G401 (cell line): ENCODE results near the gene MYOG. TPM values are rescaled to one million over a fixed set of nuclear protein-coding genes. Genes with fewer than 3 reads are reported as not detected.

ENCODE experiments used
- DNase-seq: peaks from one replicate; pipeline ENCODE4 v3.0.0-alpha.2; 2015; ENCODE audit warnings: low spot score
- in situ Hi-C: cut with HindIII; loops from 2 replicates; pipeline ENCODE4 v1.10.0; 2016; ENCODE audit warnings: low sequenced_read_pairs, mixed read lengths
- total RNA-seq: library from RNA; depleted of rRNA; stranded (reverse); fragments of >200 nt; shearing (Covaris generic); gene quantifications from 2 replicates; pipeline ENCODE4 v1.2.3, GENCODE V29; 2014

Gene MYOG
- total RNA-seq, 1 experiment from 2014 or later: not detected

DNA sequence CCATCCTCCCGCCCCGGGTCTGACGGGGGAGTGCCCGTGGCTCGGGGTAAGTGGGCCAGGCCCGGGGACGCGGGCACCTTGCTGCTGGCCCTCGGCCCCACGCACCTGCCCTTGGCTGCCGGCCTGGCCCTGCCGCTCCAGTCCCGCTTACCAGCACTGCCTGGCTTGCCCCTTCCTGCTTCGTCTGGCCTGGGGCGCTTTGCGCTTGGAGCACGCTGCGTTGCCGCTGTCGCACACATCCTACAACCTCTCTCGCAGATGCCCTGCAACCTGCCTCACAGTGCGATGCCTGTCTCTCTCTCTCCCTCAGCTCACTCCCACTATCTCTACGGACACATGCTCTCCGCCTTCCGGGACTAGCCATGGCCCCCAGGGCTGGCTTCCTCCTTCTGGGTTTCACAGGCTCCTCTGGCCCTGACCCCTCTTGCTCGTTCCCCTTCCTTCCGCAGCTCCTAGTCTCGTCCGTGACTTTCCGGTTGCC is 9.7 kb downstream of the MYOG start:
- peak; percentile 58 for DNase-seq
- in situ Hi-C loops: no loop called here

DNA sequence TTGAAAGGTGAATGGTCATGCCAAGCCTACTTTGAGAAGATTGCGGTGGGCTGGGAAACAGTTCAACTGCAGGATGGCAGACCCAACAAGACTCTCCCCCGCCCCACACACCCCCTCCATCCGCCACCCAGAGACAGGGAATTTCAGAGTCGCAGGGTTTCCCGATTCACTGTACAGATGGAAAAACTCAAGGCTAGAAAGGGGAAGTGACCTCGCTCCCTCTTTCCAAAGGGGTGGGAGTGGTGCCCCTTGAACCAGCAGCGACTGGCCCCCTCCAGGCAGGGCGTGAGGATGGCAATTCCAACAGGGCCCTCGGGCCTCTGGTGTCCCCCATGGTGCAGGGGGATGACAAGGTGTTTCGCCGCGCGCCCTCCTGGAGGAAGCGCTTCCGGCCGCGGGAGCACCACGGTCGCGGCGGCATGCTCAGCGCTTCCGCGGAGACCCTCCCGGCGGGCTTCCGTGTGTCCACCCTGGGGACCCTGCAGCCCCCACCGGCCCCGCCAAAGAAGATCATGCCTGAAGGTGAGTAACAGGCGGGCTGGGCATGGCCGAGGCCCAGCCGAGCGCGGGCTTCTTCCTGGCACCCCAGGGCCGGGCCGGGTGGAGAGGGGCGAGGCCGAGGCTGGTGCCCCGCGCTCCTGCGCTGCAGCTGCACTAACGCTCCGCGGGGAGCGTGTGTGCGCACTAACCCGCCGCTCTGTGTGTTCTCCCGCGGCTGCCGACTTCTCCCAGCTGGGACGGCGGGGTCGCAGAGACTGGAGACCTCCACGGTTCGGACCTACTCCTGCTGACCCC is 10.4 kb downstream of the MYOG start:
- in situ Hi-C loops: no loop called here

DNA sequence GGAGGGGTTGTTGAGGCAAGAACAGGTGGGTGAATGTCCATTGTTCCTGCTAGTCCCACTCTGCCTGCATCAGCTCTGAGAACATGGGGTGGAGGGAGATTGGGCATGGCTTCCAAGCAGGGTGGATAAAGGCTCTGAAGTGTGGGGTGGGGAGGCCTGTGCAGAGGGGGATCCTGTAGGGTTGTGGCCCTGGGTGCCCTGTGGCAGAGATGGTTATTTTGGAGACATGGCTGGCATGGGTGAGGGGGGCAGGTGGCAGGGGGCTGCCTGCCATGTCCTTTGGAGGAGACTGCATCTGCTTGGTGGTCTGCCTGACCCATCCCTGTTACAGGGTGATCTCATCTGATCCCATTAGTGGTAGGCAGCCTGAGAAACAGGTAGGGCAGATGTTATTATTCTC is 11.2 kb downstream of the MYOG start:
- in situ Hi-C loops: no loop called here
- no peak for DNase-seq

More for the DNA sequence above, 10.4 kb downstream of the MYOG start:
- no peak for DNase-seq

DNA sequence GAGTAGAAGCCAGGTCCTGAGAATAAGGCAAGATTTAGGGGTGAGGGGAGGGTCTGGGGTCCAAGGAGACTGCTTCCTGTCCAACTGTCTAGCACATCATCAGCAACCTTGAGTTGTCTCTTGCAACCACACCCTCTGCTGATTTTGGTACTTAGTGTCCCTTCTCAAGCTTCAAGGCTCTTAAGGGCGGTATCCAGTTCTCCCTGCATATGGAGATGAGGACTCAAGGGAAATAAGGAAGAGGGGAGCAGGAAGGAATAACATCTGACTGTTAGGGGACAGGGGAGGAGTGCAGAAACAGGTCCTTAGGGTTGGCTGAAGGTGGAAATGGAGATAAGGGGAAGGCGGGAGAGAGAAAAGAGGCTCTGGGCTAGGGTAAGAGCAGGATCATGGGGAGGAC is 12.3 kb downstream of the MYOG start:
- in situ Hi-C loops: no loop called here
- DNase-seq: no peak

DNA sequence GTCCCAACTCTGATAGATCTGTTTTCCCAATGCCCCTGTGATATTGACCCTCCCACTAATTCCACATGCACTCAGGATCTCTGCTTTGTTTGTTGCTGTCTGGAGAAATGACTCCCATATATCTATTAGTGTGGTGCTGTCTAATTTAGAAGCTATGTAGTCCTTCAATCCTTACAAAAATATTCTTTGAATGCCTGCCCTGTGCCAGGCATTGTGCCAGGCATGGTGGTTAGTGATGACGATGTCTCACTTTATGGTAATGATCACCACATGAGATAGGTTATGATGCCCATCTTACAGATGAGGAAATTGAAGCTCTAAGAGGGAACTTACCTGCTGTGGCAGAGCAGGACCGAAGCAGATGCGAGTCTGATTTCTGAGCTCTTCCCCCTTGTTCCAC is 12.9 kb downstream of the MYOG start:
- in situ Hi-C loops: no loop called here
- DNase-seq: no peak

DNA sequence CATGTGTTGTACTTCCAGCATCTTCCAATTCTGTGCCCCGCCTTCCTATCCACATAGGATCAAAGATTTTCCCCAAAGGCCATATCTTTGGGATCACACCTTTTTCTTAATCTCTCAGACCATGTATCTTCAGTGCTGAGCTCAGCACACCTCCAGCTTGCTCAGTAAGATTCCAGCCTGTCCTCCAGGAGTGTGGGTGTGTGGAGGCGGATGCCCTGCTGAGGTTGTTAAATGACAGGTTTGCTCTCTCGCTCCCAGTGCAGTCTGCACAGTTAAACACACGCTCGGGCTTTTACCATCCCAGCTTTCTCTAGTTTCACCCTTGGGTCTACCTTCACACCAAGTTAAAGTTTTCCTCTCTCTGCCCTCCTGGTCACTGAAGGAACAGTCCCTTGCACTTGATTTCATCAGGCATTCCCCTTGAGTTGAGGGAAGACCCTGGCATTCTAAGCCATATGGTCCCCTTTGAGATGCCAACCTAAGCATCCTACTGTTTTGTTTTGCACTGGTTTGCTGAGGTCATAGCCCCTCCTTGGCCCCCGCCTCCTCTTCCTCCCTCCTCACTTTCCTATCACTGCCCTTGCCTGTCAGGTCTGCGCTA is 13.7 kb downstream of the MYOG start:
- no peak for DNase-seq
- in situ Hi-C loops: no loop called here

DNA sequence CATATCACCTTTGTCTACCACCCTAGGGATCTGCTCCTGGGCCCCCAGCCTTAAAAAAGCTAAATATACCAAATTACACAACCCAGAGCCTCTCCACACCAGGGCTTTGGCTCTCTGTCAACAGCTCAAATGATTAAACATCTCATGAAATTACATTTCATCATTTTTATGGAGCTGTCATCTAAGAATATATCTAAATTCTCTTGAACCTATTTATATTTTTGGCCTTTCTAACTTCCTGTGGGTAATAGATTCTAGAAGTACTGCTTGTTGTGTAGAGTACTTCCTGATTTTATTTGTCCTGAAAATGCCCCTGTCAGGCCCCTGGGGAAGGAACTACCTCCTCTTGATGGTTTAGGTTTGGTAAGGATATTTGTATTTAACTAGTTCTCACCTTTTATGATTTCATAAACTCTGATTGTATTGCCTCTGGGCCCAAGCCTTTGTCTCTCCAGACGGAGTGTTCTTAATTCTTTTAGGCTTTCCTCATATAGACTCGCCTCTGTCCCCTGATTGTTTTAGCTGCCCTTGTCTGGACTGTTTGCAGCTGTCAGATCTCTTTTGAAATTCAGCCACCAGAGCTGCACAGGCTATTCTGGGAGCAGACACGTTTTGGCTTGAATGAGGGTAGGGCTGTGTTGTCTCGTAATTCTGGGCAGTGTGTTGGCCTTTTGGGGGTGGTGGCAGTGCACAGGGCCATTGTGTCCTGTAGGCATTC is 16.6 kb downstream of the MYOG start:
- in situ Hi-C loops: no loop called here
- no peak for DNase-seq

DNA sequence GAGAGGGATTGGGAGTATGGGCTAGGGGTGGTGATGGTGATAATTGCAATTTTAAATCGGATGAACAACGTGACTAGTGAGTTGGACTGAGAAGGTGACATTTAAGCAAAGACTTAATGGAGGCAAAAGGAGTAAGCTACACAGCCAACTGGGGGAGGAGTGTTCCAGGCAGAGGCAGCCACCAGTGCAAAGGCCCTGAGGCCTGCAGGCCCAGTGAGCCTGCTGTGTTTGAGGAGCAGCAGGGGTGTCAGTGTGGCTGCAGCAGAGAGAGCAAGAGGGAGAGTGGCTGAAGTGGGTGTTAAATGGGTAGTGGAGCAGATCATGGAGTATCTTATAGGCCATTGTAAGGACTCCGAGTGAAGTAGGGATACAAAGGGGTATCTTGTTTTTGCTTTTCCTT is 18.8 kb downstream of the MYOG start:
- in situ Hi-C loops: no loop called here
- no peak for DNase-seq

DNA sequence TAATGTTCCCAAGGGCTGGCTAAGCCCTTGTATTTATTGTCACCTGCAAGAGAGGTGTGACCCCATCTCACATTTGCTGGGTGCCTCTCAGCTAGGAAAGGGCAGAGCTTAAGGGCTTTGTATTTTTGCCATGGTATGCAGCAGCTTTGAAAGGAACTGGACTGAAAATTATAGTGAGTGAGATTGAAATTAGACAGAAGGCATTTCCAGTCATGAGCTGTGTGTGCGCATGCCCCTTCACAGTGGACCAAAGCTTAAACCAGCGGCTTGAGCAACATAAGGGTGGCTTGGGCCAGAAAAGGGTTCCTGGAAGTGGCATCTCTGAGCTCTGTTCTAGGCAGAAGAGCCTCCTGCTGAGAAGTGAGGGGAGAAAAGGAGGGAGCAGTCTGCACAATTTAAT is 19.8 kb downstream of the MYOG start:
- in situ Hi-C loops: no loop called here
- DNase-seq: no peak

DNA sequence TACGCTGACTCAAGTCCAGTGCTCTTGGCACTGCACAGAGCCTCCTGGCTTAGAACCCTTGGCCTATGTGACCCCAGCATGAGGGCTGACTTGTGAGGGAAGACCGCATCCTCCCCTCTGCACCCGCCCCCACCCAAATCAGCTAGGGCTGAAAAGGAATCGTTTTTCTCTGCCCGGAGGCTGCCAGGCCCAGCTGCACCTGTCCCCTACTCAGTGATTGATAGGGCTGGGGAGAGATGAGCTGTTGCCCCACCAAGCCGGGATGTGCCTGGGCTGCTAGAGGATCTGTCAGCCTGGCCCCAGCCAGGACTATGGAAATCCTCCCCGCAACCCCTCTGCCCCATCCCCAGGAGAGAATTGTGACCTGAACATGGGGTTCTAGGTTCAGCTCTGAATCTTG is 20.6 kb downstream of the MYOG start:
- in situ Hi-C loops: no loop called here
- DNase-seq: no peak

DNA sequence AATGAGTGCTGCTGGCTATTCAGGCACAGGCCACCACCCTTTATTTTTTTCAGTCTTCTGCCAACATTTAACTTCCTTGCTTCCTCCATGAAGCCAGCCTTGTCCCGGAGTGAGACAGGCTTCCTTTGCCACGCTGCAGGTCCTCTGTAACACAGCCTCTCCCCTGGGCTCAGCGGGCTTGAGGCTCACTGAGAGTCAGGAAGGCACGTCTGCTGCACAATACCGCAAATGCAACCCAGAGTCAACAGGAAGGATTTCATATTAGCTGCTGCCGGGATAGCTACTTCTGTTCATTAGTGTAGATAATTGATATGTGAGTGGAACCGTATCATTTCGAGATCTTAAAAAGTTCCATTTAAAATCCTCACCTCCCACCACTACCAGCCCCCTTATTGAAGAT is 22.5 kb downstream of the MYOG start:
- in situ Hi-C loops: no loop called here
- no peak for DNase-seq

DNA sequence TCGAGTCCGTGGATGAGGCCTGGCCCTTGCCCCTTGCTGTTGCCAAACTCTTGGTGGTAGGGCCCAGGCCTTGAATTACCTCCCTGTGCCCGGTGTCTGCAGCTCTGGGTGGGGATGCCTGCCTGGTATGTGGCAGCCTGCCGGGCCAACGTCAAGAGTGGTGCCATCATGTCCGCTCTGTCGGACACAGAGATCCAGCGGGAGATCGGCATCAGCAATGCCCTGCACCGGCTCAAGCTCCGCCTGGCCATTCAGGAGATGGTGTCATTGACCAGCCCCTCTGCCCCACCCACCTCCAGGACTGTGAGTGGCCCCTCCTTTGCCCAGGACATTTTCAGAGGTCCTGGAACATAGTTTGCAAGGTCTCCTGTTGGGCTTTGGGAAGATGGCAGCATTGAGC is 25.7 kb downstream of the MYOG start:
- in situ Hi-C loops: no loop called here
- DNase-seq: no peak

DNA sequence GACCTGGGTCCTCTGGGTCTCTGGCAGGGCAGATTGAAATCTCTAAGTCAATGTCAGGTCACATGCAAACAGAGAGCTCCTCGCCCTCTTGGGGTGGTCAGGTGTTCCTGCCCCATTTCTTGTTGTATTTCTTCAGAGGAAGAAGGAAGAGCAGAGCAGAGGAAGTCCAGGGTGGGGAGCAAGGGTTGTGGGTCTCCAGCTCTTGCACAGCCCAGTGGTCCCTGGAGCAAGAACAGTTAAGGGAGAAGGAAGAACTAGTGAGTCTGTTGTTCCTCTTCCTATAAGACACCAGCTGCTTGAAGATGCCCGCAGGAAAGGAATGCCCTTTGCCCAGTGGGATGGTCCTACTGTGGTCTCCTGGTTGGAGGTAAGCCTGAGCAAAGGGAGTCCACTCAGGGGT is 26.3 kb downstream of the MYOG start:
- no peak for DNase-seq
- in situ Hi-C loops: no loop called here

DNA sequence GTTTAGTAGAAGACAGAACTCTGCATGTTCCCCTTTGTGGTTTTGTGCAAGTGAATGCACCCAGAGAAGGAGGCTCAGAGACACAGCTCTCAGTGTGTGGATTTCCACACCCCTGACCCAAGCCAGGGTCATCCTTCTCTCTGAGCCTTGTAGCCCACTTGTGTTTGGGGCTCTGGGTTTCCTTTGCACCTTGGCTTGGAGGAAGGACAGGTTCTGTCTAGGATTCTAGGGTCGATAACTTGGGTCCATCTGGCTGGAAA is 27.2 kb downstream of the MYOG start:
- in situ Hi-C loops: no loop called here
- DNase-seq: no peak

DNA sequence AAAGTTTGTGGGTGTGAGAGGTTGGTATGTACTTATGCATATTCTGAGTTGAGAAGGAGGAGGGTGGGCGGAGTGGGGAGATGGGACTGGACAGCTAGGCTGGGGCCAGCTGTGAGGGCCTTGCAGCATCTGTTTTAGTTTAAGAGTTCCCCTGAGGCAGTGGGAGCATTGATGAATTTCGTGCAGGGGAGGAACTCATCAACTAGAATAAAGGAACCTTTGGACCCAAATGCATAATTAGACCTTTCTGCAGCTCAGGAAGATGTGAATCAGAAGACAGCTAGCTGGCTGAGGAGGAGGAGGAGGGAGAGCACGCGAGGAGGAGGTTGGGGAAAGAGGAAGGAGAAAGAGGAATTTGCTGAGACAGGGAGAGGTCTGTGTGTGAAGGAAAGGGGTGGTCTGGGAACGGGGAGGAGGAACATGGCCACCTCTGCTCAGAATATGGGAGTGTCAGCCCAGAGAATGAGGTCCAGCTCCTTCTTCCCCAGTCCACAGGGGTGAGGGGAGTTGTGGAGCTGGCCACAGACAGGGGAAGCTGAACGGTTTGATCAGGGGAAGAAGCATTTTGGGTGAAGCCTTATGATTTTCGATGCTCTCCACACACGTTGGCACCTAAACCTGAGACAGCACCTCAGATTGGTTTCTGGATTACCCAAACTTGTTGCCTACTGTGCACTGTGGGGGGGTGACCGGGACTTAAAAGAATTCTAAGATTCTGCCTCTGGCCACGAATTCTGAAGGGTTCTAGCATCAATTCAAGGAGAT is 27.7 kb downstream of the MYOG start:
- DNase-seq: no peak
- in situ Hi-C loops: no loop called here

DNA sequence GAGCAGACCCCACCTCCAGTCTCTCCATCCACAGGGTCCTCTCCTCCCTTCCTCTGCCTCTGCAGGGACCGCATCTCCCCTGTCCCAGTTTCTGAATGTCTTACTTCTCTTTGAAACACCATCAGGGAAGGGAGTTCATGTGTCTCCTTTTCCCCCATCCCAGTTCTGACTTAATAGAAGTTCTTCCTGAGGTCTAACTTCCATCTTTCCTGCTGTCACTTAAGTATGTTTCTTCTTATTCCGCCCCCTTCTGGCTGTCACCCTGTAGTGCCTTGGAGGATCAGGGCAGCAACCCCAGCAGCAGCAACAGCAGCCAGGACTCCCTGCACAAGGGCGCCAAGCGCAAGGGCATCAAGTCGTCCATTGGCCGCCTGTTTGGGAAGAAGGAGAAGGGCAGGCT is 29.3 kb downstream of the MYOG start:
- in situ Hi-C loops: no loop called here
- no peak for DNase-seq

DNA sequence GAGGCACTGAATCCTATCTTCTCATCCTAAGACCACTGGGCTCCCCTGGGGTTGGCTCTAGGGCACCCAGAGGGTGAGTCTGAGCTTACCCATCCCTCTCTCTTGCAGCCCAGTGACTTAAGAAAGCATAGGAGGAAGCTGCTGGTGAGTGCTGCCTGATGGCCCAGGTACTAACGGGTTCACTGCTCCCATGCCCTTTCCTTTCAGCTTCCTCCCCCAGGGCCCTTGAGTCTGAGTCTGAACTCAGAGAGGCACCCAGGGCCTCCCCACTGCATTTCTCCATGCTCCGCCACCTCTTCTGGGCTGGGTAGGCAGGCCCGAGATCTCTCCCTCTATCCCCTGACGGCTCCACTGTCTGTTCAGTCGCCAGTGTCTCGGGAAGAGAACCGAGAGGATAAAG is 29.8 kb downstream of the MYOG start:
- in situ Hi-C loops: no loop called here
- no peak for DNase-seq

DNA sequence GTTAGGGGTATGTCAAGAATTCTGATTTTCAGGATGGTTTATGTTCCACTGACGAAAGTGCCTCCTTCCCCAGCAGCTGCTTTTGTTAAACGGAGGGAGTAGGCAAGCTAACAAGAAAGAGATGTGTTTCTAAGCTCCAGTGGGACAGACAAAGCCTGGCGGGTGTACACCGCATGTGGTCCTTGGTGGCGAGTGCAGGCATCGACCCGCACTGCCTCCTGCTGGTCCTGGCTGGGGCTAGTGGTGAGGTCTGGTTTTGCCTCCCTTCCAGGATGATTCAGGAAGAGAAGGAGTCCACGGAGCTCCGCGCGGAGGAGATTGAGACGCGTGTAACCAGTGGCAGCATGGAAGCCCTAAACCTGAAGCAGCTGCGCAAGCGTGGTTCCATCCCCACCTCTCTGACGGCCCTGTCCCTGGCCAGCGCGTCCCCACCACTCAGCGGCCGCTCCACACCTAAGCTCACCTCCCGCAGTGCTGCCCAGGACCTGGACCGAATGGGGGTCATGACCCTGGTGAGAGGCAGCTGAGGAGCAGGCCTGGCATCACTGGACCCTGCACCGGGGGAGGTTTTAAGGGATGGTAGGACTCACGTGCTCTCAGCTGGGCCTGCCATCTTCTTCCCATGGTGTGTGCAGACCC is 30.5 kb downstream of the MYOG start:
- in situ Hi-C loops: no loop called here
- no peak for DNase-seq

DNA sequence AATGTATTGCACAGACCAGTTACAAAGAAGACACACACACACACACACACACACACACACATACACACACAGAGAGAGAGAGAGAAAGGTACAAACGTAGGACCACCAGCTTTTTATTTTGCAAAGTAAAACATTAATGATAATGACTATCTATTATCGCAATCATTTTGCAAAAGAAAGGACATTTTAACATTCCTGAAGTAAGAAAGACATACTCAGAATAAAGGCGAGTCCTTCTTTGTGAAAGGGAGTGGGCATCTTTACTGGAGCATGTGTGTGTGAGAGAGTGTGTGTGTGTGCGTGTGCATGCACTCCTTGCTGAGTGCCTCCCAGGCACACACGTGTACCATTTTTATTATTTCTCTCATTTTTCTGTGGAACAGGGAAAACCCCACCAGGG is 31.2 kb downstream of the MYOG start:
- in situ Hi-C loops: no loop called here
- no peak for DNase-seq

DNA sequence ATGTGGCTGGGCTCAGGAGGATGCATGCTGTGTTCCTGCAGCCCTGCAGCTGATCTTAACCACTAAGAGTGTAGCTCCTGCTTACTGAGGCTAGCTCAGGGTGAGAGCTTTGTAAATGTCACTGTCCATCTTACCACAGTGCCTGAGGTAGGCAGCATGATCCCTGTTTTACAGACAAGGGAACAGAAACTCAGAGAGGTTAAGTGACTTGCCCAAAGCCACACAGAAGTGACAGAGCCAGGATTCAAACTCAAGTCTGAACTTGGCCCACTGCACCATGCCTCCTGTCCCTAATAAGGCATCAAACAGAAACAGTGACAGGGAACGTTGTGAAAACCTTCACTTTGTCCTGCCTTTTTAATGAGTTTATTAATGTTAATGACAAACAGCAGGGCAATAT is 31.6 kb downstream of the MYOG start:
- DNase-seq: no peak
- in situ Hi-C loops: no loop called here
